SK-N-SH (cell line): ENCODE results near the gene TMEM126A. TPM values are rescaled to one million over a fixed set of nuclear protein-coding genes. Genes with fewer than 3 reads are reported as not detected.

Experiments
- CTCF ChIA-PET: fragments of 300-600, 350-600 bp; formaldehyde crosslinking; extraction: SDS; loops from one replicate; lab custom pipeline; 2021; lab: Yijun Ruan, JAX
- POLR2A ChIA-PET: fragments of 350-600 bp; sonication (Branson Sonifier 250); formaldehyde crosslinking; extraction: SDS; loops from one replicate; lab custom pipeline; 2020; ENCODE audit warnings: antibody characterized with exemption, inconsistent platforms; lab: Yijun Ruan, JAX
- DNase-seq: peaks from one replicate; pipeline ENCODE4 v3.0.0; 2012
- H2AFZ ChIP-seq: fragments of 200-600 bp; sonication (generic); 2 replicates; pipeline ENCODE4 v1.8.1; 2016; ENCODE audit warnings: antibody characterized with exemption, mild to moderate bottlenecking, low read depth
- H3F3A ChIP-seq: fragments of 200-600 bp; sonication (generic); replicated peaks from 2 replicates; pipeline ENCODE3; 2016; ENCODE audit warnings: antibody characterized with exemption, mild to moderate bottlenecking; ENCODE audit not compliant: insufficient read depth
- H3K27ac ChIP-seq, 2 experiments: fragments of 200-500 bp in 1 of 2; fragments of 200-600 bp in 1 of 2; sonication (Bioruptor generic) in 1 of 2; sonication (generic), shearing (Covaris generic) in 1 of 2; 2 replicates each; pipeline versions ENCODE4 v1.5.1 to v1.6.1; 2014 to 2016; ENCODE audit warnings: low read depth in 2 of 2, inconsistent platforms in 1 of 2, low read length in 1 of 2, mild to moderate bottlenecking in 1 of 2, mixed read lengths in 1 of 2
- H3K27me3 ChIP-seq: fragments of 200-600 bp; sonication (generic), shearing (Covaris generic); 2 replicates; pipeline ENCODE4 v1.6.1; 2016; ENCODE audit warnings: mixed run types; ENCODE audit not compliant: insufficient read depth
- H3K36me3 ChIP-seq, 2 experiments: fragments of 200-500 bp in 1 of 2; fragments of 200-600 bp in 1 of 2; sonication (Bioruptor generic) in 1 of 2; sonication (generic) in 1 of 2; replicated peaks in 1 of 2; 2 replicates each; pipeline versions ENCODE3 to v1.5.1; 2014 to 2016; ENCODE audit warnings: low read length in 1 of 2, mild to moderate bottlenecking in 1 of 2; ENCODE audit not compliant: insufficient read depth in 2 of 2, control insufficient read depth in 1 of 2
- H3K4me1 ChIP-seq, 2 experiments: fragments of 200-500 bp in 1 of 2; fragments of 200-600 bp in 1 of 2; sonication (Bioruptor generic) in 1 of 2; sonication (generic), shearing (Covaris generic) in 1 of 2; 2 replicates each; pipeline versions ENCODE4 v1.5.1 to v1.6.1; 2014 to 2016; ENCODE audit warnings: low read depth in 1 of 2, low read length in 1 of 2, mixed run types in 1 of 2; ENCODE audit not compliant: insufficient read depth in 2 of 2, control insufficient read depth in 1 of 2
- H3K4me2 ChIP-seq: fragments of 200-600 bp; sonication (generic), shearing (Covaris generic); 2 replicates; pipeline ENCODE4 v1.6.1; 2017; ENCODE audit warnings: mixed run types
- H3K4me3 ChIP-seq, 2 experiments: fragments of 200-500 bp in 1 of 2; fragments of 200-600 bp in 1 of 2; sonication (Bioruptor generic) in 1 of 2; sonication (generic), shearing (Covaris generic) in 1 of 2; 2 replicates each; pipeline versions ENCODE4 v1.5.1 to v1.8.1; 2014 to 2016; ENCODE audit warnings: low read depth in 2 of 2, inconsistent platforms in 1 of 2, low read length in 1 of 2, mild to moderate bottlenecking in 1 of 2, mixed read lengths in 1 of 2, moderate library complexity in 1 of 2
- H3K79me2 ChIP-seq: fragments of 200-600 bp; sonication (generic); 2 replicates; pipeline ENCODE4 v1.8.1; 2017; ENCODE audit warnings: mild to moderate bottlenecking; ENCODE audit not compliant: insufficient read depth
- H3K9ac ChIP-seq: fragments of 200-600 bp; sonication (generic); 2 replicates; pipeline ENCODE4 v1.6.1; 2017; ENCODE audit warnings: mixed run types
- H3K9me2 ChIP-seq: fragments of 200-600 bp; sonication (generic); 2 replicates; pipeline ENCODE4 v1.6.1; 2017; ENCODE audit warnings: mixed run types
- H3K9me3 ChIP-seq: fragments of 200-600 bp; sonication (generic); 2 replicates; pipeline ENCODE4 v1.6.1; 2017; ENCODE audit warnings: mixed run types, mild to moderate bottlenecking, moderate library complexity
- H4K20me1 ChIP-seq: fragments of 200-600 bp; sonication (generic); 2 replicates; pipeline ENCODE4 v1.6.1; 2017; ENCODE audit warnings: mild to moderate bottlenecking, mixed run types; ENCODE audit not compliant: insufficient read depth
- CHD2 ChIP-seq: fragments of 150-350 bp; IDR thresholded peaks from 2 replicates; pipeline ENCODE4 v1.6.1; 2018; ENCODE audit warnings: low read length; ENCODE audit not compliant: partially characterized antibody
- EZH2phosphoT487 ChIP-seq: fragments of 200-600 bp; sonication (generic); IDR thresholded peaks from 2 replicates; pipeline ENCODE4 v1.6.1; 2017; ENCODE audit warnings: low read depth, mixed run types, mild to moderate bottlenecking, antibody characterized with exemption, moderate library complexity, borderline replicate concordance
- FOXM1 ChIP-seq: IDR thresholded peaks from 2 replicates; pipeline ENCODE4 v1.4.0; 2012; ENCODE audit warnings: low read depth, mild to moderate bottlenecking
- GATA2 ChIP-seq: sonication (generic); formaldehyde crosslinking; IDR thresholded peaks from 2 replicates; pipeline ENCODE4 v1.5.0; 2020; ENCODE audit warnings: mild to moderate bottlenecking, missing genetic modification reagents
- JUND ChIP-seq: IDR thresholded peaks from 2 replicates; pipeline ENCODE4 v1.4.0; 2012
- MEF2A ChIP-seq: IDR thresholded peaks from 2 replicates; pipeline ENCODE4 v1.4.0; 2012; ENCODE audit warnings: low read depth, borderline replicate concordance
- MXI1 ChIP-seq: IDR thresholded peaks from 2 replicates; pipeline ENCODE4 v1.6.1; 2012; ENCODE audit warnings: mild to moderate bottlenecking, low read depth, low read length, improper control_type of control experiment
- NFIC ChIP-seq: IDR thresholded peaks from 2 replicates; pipeline ENCODE4 v1.4.0; 2012; ENCODE audit warnings: borderline replicate concordance
- RAD21 ChIP-seq: IDR thresholded peaks from 2 replicates; pipeline ENCODE4 v1.6.1; 2012; ENCODE audit warnings: mild to moderate bottlenecking, low read length
- RCOR1 ChIP-seq: fragments of 150-350 bp; IDR thresholded peaks from 2 replicates; pipeline ENCODE4 v1.6.1; 2017; ENCODE audit warnings: antibody characterized with exemption, low read length
- RFX5 ChIP-seq: IDR thresholded peaks from 2 replicates; pipeline ENCODE4 v1.6.1; 2012; ENCODE audit warnings: mild to moderate bottlenecking, improper control_type of control experiment, low read length
- RXRA ChIP-seq: IDR thresholded peaks from 2 replicates; pipeline ENCODE4 v1.4.0; 2012; ENCODE audit warnings: low read depth, mild to moderate bottlenecking, borderline replicate concordance
- SIN3A ChIP-seq: IDR thresholded peaks from 2 replicates; pipeline ENCODE4 v1.6.1; 2012; ENCODE audit warnings: low read depth, mild to moderate bottlenecking, low read length, moderate library complexity, borderline replicate concordance
- SMC3 ChIP-seq: IDR thresholded peaks from 2 replicates; pipeline ENCODE4 v1.6.1; 2012; ENCODE audit warnings: low read depth, low read length, improper control_type of control experiment
- TEAD4 ChIP-seq: IDR thresholded peaks from 2 replicates; pipeline ENCODE4 v1.4.0; 2012; ENCODE audit warnings: mild to moderate bottlenecking, borderline replicate concordance; ENCODE audit not compliant: insufficient read depth
- YY1 ChIP-seq: IDR thresholded peaks from 2 replicates; pipeline ENCODE4 v1.4.0; 2012; ENCODE audit warnings: low read depth, mild to moderate bottlenecking
- WGBS: methylation state at CpG from one replicate; pipeline ENCODE4 v1.1.6; 2017; ENCODE audit warnings: low lambda C conversion rate; 5-methylcytosine and 5-hydroxymethylcytosine counted together
- polyA plus RNA-seq, 3 experiments: library from polyadenylated mRNA; depleted of rRNA; stranded (reverse); fragments of >200 nt; gene quantifications; 2 replicates each; pipeline ENCODE4 v1.2.3, GENCODE V29; 2012
- TF ChIP-seq, protein P1 (sequence below): IDR thresholded peaks from 2 replicates; pipeline ENCODE4 v1.4.0; 2012; ENCODE audit warnings: low read depth, borderline replicate concordance
- TF ChIP-seq, protein P2 (sequence below): fragments of 200-600 bp; sonication (generic); IDR thresholded peaks from 2 replicates; pipeline ENCODE4 v1.6.1; 2017; ENCODE audit warnings: antibody characterized with exemption, mild to moderate bottlenecking, moderate library complexity
- TF ChIP-seq, protein P3 (sequence below): fragments of 150-350 bp; IDR thresholded peaks from 2 replicates; pipeline ENCODE4 v1.6.1; 2016; ENCODE audit warnings: mild to moderate bottlenecking, low read depth, low read length
- TF ChIP-seq, protein P4 (sequence below): IDR thresholded peaks from 2 replicates; pipeline ENCODE4 v1.4.0; 2012; ENCODE audit warnings: low read depth
- TF ChIP-seq, protein P5 (sequence below): IDR thresholded peaks from 2 replicates; pipeline ENCODE4 v1.4.0; 2012; ENCODE audit warnings: low read depth, borderline replicate concordance

TMEM126A gene
- polyA plus RNA-seq, 1 of the 3 experiments (the other 2 are of a cell fraction) = 30.5 TPM

DNA sequence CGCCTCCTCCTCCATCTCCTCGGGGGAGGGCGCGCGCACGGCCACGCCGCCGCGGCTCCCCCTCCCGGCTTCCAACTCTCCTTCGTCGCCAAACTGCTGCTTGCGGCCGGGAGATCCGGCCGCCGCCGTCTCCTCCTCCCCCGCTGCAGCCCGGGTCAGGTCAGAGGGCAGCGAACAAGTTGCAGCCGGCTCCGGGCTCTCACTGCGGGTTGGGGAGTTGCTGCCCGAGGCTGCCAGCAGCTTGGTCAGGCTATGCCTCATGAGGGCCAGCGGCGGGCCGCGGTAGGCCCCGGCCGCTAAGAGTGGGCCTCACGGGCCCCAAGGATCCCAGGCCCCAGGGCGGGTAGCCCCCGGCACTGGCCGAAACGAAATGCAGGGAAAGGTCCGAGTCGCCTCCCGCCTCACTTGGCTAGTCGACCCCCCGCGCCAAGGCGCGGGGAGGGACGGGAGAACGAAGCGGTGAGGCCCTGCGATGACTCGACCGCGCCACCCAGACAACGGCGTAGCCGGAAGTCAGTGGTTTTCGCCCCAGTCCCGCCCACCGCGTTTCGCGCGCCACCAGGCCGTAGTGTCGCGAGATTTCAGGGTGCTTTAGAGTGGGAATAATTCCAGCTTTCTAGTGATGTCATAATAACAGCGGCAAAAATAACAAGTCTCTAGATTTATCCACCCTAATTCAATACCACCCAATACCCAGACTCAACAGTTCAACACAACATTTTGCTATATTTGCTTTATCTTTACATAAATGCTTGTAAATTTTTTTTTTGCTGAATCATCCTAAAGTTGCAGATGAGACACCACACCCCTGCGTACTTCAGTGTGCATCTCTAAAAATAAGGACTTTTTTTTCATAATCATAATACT, 17.1 kb downstream of the TMEM126A start, which contains the start of gene CREBZF:
Gene CREBZF, minus strand, starts transcription at position 515 of the 867 bp plus-strand sequence. Its CDS starts 254 bp downstream, at position 261.
- POLR2A ChIA-PET = interaction anchor here (0.7 to 2.9 kb wide), 5 partner anchors 17 to 405 kb away, joined by 3 to 23 read pairs (median 14); partner anchors contain the start of genes CCDC89, DLG2, TMEM126A and TMEM126B
- Histone ChIP-seq H3K4me1 (peaks cover 14 to 18% of the 10 kb centered on the region in 2 experiments; a peak in 3 of 4 replicates), H3K9ac (peak within 1 kb of the TSS; percentile 99), H4K20me1 (peaks cover 44% of the 10 kb centered on the region), H3K79me2 (peaks cover 48% of the 10 kb centered on the region), H3K4me2 (peak within 1 kb of the TSS; percentile 86), H3K27me3 (no peaks in the 10 kb centered on the region), H2AFZ (peak within 1 kb of the TSS; percentile 86), H3K9me2 (0 out of 2 replicates have a peak, but pooled peaks cover 3% of the 10 kb centered on the region), H3K9me3 (no peaks in the 10 kb centered on the region), H3K27ac (peak within 1 kb of the TSS; percentile 92 to 95), H3K36me3 (peaks cover 36% of the 10 kb centered on the region in 2 experiments), H3F3A (no peaks in the 10 kb centered on the region), H3K4me3 (peak within 1 kb of the TSS; percentile 94 to 95)
- under 1% methylated on average over 48 of the region's 67 CpGs for WGBS
- CTCF ChIA-PET = interaction anchor here (0.8 to 2.9 kb wide), 6 partner anchors 14 to 377 kb away, joined by 3 to 15 read pairs (median 4); partner anchors contain the start of genes CCDC89 and TMEM126A
- DNase-seq = peak; percentile 93
- TF ChIP-seq, protein P1, sequence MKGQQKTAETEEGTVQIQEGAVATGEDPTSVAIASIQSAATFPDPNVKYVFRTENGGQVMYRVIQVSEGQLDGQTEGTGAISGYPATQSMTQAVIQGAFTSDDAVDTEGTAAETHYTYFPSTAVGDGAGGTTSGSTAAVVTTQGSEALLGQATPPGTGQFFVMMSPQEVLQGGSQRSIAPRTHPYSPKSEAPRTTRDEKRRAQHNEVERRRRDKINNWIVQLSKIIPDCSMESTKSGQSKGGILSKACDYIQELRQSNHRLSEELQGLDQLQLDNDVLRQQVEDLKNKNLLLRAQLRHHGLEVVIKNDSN = no peak
- TF ChIP-seq, protein P2, sequence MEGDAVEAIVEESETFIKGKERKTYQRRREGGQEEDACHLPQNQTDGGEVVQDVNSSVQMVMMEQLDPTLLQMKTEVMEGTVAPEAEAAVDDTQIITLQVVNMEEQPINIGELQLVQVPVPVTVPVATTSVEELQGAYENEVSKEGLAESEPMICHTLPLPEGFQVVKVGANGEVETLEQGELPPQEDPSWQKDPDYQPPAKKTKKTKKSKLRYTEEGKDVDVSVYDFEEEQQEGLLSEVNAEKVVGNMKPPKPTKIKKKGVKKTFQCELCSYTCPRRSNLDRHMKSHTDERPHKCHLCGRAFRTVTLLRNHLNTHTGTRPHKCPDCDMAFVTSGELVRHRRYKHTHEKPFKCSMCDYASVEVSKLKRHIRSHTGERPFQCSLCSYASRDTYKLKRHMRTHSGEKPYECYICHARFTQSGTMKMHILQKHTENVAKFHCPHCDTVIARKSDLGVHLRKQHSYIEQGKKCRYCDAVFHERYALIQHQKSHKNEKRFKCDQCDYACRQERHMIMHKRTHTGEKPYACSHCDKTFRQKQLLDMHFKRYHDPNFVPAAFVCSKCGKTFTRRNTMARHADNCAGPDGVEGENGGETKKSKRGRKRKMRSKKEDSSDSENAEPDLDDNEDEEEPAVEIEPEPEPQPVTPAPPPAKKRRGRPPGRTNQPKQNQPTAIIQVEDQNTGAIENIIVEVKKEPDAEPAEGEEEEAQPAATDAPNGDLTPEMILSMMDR = no peak
- TF ChIP-seq RXRA = no peak
- no peak for TF ChIP-seq JUND
- peak; percentile 99 for TF ChIP-seq CHD2
- no peak for TF ChIP-seq YY1
- TF ChIP-seq GATA2 (CRISPR knock-in tag) = no peak
- no peak for TF ChIP-seq SMC3
- TF ChIP-seq, protein P3, sequence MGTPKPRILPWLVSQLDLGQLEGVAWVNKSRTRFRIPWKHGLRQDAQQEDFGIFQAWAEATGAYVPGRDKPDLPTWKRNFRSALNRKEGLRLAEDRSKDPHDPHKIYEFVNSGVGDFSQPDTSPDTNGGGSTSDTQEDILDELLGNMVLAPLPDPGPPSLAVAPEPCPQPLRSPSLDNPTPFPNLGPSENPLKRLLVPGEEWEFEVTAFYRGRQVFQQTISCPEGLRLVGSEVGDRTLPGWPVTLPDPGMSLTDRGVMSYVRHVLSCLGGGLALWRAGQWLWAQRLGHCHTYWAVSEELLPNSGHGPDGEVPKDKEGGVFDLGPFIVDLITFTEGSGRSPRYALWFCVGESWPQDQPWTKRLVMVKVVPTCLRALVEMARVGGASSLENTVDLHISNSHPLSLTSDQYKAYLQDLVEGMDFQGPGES = no peak
- no peak for TF ChIP-seq RFX5
- TF ChIP-seq RAD21 = no peak
- TF ChIP-seq NFIC = no peak; the same call in 1 of the 2 replicates
- TF ChIP-seq MXI1 = 0 out of 2 replicates have a peak, but pooled peaks have one; percentile 65
- TF ChIP-seq, protein P4, sequence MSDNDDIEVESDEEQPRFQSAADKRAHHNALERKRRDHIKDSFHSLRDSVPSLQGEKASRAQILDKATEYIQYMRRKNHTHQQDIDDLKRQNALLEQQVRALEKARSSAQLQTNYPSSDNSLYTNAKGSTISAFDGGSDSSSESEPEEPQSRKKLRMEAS = no peak; the same call in 1 of the 2 replicates
- TF ChIP-seq SIN3A = 0 out of 2 replicates have a peak, but pooled peaks have one; percentile 37
- TF ChIP-seq, protein P5, sequence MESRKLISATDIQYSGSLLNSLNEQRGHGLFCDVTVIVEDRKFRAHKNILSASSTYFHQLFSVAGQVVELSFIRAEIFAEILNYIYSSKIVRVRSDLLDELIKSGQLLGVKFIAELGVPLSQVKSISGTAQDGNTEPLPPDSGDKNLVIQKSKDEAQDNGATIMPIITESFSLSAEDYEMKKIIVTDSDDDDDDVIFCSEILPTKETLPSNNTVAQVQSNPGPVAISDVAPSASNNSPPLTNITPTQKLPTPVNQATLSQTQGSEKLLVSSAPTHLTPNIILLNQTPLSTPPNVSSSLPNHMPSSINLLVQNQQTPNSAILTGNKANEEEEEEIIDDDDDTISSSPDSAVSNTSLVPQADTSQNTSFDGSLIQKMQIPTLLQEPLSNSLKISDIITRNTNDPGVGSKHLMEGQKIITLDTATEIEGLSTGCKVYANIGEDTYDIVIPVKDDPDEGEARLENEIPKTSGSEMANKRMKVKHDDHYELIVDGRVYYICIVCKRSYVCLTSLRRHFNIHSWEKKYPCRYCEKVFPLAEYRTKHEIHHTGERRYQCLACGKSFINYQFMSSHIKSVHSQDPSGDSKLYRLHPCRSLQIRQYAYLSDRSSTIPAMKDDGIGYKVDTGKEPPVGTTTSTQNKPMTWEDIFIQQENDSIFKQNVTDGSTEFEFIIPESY = peak; percentile 97
- 0 out of 2 replicates have a peak, but pooled peaks have one; percentile 16 for TF ChIP-seq FOXM1
- TF ChIP-seq EZH2phosphoT487 = no peak
- no peak for TF ChIP-seq TEAD4
- TF ChIP-seq RCOR1 = no peak
- no peak for TF ChIP-seq MEF2A
